Activated naive CD8-positive, alpha-beta T cell treated with anti-CD3 and anti-CD28 coated beads for 36 hours (primary cell): ENCODE data around the gene TPK1. TPM values are rescaled to one million over a fixed set of nuclear protein-coding genes. Genes with fewer than 3 reads are reported as not detected.

Experiments used
- DNase-seq: peaks from one replicate; pipeline ENCODE4 v3.0.0; 2021
- H3K27ac Mint-ChIP-seq: one replicate; pipeline ENCODE4 v1.8.0; 2022; ENCODE audit warnings: mild to moderate bottlenecking, moderate library complexity, mixed read lengths
- H3K27me3 Mint-ChIP-seq: one replicate; pipeline ENCODE4 v1.8.0; 2022; ENCODE audit warnings: mild to moderate bottlenecking, mixed read lengths
- H3K36me3 Mint-ChIP-seq: one replicate; pipeline ENCODE4 v1.8.0; 2021; ENCODE audit warnings: mild to moderate bottlenecking, mixed read lengths
- H3K4me1 Mint-ChIP-seq: one replicate; pipeline ENCODE4 v1.8.0; 2021; ENCODE audit warnings: mixed read lengths
- H3K4me3 Mint-ChIP-seq: one replicate; pipeline ENCODE4 v1.8.0; 2022; ENCODE audit warnings: mild to moderate bottlenecking, moderate library complexity, mixed read lengths
- H3K9me3 Mint-ChIP-seq: one replicate; pipeline ENCODE4 v1.8.0; 2022; ENCODE audit warnings: mixed read lengths
- total RNA-seq, 2 experiments: library from RNA; stranded (reverse); gene quantifications; one replicate each; pipeline ENCODE4 v1.2.3, GENCODE V29; 2021

Gene TPK1
- total RNA-seq, 2 experiments from 2014 or later = 16.7 to 21.4 TPM

- H3K27ac Mint-ChIP-seq = no peak overlapping the region
- H3K4me3 Mint-ChIP-seq = no peak overlapping the region
Measured at GRCh38 chr7:144534655-144535395, 301.0 kb downstream of the TPK1 start.

GRCh38 chr7:144534196-144534595 is 301.7 kb downstream of the TPK1 start:
- H3K27ac Mint-ChIP-seq = no peak overlapping the region
- H3K4me3 Mint-ChIP-seq = no peak overlapping the region
- peaks cover 20% of the 10 kb centered on the region for H3K36me3 Mint-ChIP-seq
- H3K4me1 Mint-ChIP-seq = peaks cover under 1% of the 10 kb centered on the region
- peaks cover 5% of the 10 kb centered on the region for H3K9me3 Mint-ChIP-seq
- no peaks in the 10 kb centered on the region for H3K27me3 Mint-ChIP-seq
- DNase-seq = no peak

More at GRCh38 chr7:144534655-144535395, 301.0 kb downstream of the TPK1 start:
- no peaks in the 10 kb centered on the region for H3K4me1 Mint-ChIP-seq
- DNase-seq = no peak
- peaks cover 5% of the 10 kb centered on the region for H3K9me3 Mint-ChIP-seq
- H3K36me3 Mint-ChIP-seq = peaks cover 22% of the 10 kb centered on the region
- no peaks in the 10 kb centered on the region for H3K27me3 Mint-ChIP-seq

- H3K9me3 Mint-ChIP-seq = peaks cover 4% of the 10 kb centered on the region
- no peak overlapping the region for H3K4me3 Mint-ChIP-seq
- H3K27me3 Mint-ChIP-seq = no peaks in the 10 kb centered on the region
- peaks cover 16% of the 10 kb centered on the region for H3K36me3 Mint-ChIP-seq
- DNase-seq = no peak
- peaks cover 5% of the 10 kb centered on the region for H3K4me1 Mint-ChIP-seq
- no peak overlapping the region for H3K27ac Mint-ChIP-seq
Measured at GRCh38 chr7:144531181-144531580, 304.7 kb downstream of the TPK1 start.

GRCh38 chr7:144529269-144529926 is 306.5 kb downstream of the TPK1 start:
- peaks cover 2% of the 10 kb centered on the region for H3K9me3 Mint-ChIP-seq
- H3K27ac Mint-ChIP-seq = no peak overlapping the region
- DNase-seq = no peak
- peaks cover 9% of the 10 kb centered on the region for H3K36me3 Mint-ChIP-seq
- H3K4me3 Mint-ChIP-seq = no peak overlapping the region
- peaks cover 5% of the 10 kb centered on the region for H3K4me1 Mint-ChIP-seq
- H3K27me3 Mint-ChIP-seq = no peaks in the 10 kb centered on the region

GRCh38 chr7:144528536-144529045 is 307.3 kb downstream of the TPK1 start:
- H3K27ac Mint-ChIP-seq = no peak overlapping the region
- no peaks in the 10 kb centered on the region for H3K27me3 Mint-ChIP-seq
- peaks cover 2% of the 10 kb centered on the region for H3K9me3 Mint-ChIP-seq
- DNase-seq = no peak
- no peak overlapping the region for H3K4me3 Mint-ChIP-seq
- peaks cover 5% of the 10 kb centered on the region for H3K4me1 Mint-ChIP-seq
- peaks cover 9% of the 10 kb centered on the region for H3K36me3 Mint-ChIP-seq

GRCh38 chr7:144527051-144527471 is 308.8 kb downstream of the TPK1 start:
- Mint-ChIP-seq H3K4me1 (peaks cover 5% of the 10 kb centered on the region), H3K27ac (no peak overlapping the region), H3K4me3 (no peak overlapping the region), H3K36me3 (peaks cover 8% of the 10 kb centered on the region), H3K27me3 (no peaks in the 10 kb centered on the region), H3K9me3 (no peaks in the 10 kb centered on the region)
- DNase-seq = no peak

GRCh38 chr7:144525956-144526355 is 309.9 kb downstream of the TPK1 start:
- Mint-ChIP-seq H3K4me3 (no peak overlapping the region), H3K27ac (no peak overlapping the region), H3K9me3 (no peaks in the 10 kb centered on the region), H3K27me3 (no peaks in the 10 kb centered on the region), H3K36me3 (peaks cover 10% of the 10 kb centered on the region), H3K4me1 (peaks cover 5% of the 10 kb centered on the region)
- no peak for DNase-seq

- no peaks in the 10 kb centered on the region for H3K9me3 Mint-ChIP-seq
- H3K36me3 Mint-ChIP-seq = peaks cover 10% of the 10 kb centered on the region
- no peaks in the 10 kb centered on the region for H3K27me3 Mint-ChIP-seq
- H3K4me3 Mint-ChIP-seq = no peak overlapping the region
- no peak overlapping the region for H3K27ac Mint-ChIP-seq
- H3K4me1 Mint-ChIP-seq = peaks cover 8% of the 10 kb centered on the region
- DNase-seq = no peak
Measured at GRCh38 chr7:144524271-144524670, 311.6 kb downstream of the TPK1 start.

GRCh38 chr7:144523621-144524020 is 312.2 kb downstream of the TPK1 start:
- H3K9me3 Mint-ChIP-seq = no peaks in the 10 kb centered on the region
- H3K36me3 Mint-ChIP-seq = peaks cover 10% of the 10 kb centered on the region

GRCh38 chr7:144519925-144520324 is 315.9 kb downstream of the TPK1 start:
- peaks cover 9% of the 10 kb centered on the region for H3K4me1 Mint-ChIP-seq
- H3K4me3 Mint-ChIP-seq = no peak overlapping the region
- no peaks in the 10 kb centered on the region for H3K27me3 Mint-ChIP-seq
- no peaks in the 10 kb centered on the region for H3K9me3 Mint-ChIP-seq
- no peak for DNase-seq
- H3K27ac Mint-ChIP-seq = no peak overlapping the region
- peaks cover 5% of the 10 kb centered on the region for H3K36me3 Mint-ChIP-seq

More at GRCh38 chr7:144523621-144524020, 312.2 kb downstream of the TPK1 start:
- Mint-ChIP-seq H3K4me3 (no peak overlapping the region), H3K27ac (no peak overlapping the region), H3K4me1 (peaks cover 7% of the 10 kb centered on the region), H3K27me3 (no peaks in the 10 kb centered on the region)
- DNase-seq = no peak

- no peaks in the 10 kb centered on the region for H3K27me3 Mint-ChIP-seq
- peaks cover 9% of the 10 kb centered on the region for H3K4me1 Mint-ChIP-seq
- no peak overlapping the region for H3K4me3 Mint-ChIP-seq
- no peak overlapping the region for H3K27ac Mint-ChIP-seq
- H3K36me3 Mint-ChIP-seq = peaks cover 5% of the 10 kb centered on the region
- H3K9me3 Mint-ChIP-seq = no peaks in the 10 kb centered on the region
- DNase-seq = no peak
Measured at GRCh38 chr7:144518360-144518759, 317.5 kb downstream of the TPK1 start.

GRCh38 chr7:144517749-144518148 is 318.1 kb downstream of the TPK1 start:
- H3K27ac Mint-ChIP-seq = no peak overlapping the region
- H3K36me3 Mint-ChIP-seq = peaks cover 5% of the 10 kb centered on the region
- H3K27me3 Mint-ChIP-seq = no peaks in the 10 kb centered on the region
- H3K4me3 Mint-ChIP-seq = no peak overlapping the region
- H3K4me1 Mint-ChIP-seq = peaks cover 9% of the 10 kb centered on the region
- DNase-seq = no peak
- H3K9me3 Mint-ChIP-seq = no peaks in the 10 kb centered on the region

GRCh38 chr7:144516729-144517525 is 318.9 kb downstream of the TPK1 start:
- Mint-ChIP-seq H3K27me3 (no peaks in the 10 kb centered on the region), H3K4me1 (peaks cover 9% of the 10 kb centered on the region), H3K9me3 (no peaks in the 10 kb centered on the region), H3K4me3 (no peak overlapping the region), H3K27ac (no peak overlapping the region), H3K36me3 (peaks cover under 1% of the 10 kb centered on the region)
- DNase-seq = no peak

GRCh38 chr7:144513334-144513733 is 322.5 kb downstream of the TPK1 start:
- H3K4me3 Mint-ChIP-seq = no peak overlapping the region
- no peak for DNase-seq
- no peaks in the 10 kb centered on the region for H3K27me3 Mint-ChIP-seq
- H3K9me3 Mint-ChIP-seq = no peaks in the 10 kb centered on the region
- H3K36me3 Mint-ChIP-seq = peaks cover 1% of the 10 kb centered on the region
- peaks cover 3% of the 10 kb centered on the region for H3K4me1 Mint-ChIP-seq
- no peak overlapping the region for H3K27ac Mint-ChIP-seq

- DNase-seq = no peak
- Mint-ChIP-seq H3K27ac (no peak overlapping the region), H3K27me3 (no peaks in the 10 kb centered on the region), H3K4me3 (no peak overlapping the region), H3K4me1 (no peaks in the 10 kb centered on the region), H3K9me3 (no peaks in the 10 kb centered on the region), H3K36me3 (peaks cover 3% of the 10 kb centered on the region)
Measured at GRCh38 chr7:144510621-144511020, 325.2 kb downstream of the TPK1 start.
